GM19351 (cell line): ENCODE measurements around the gene WDR33.
"Not testable (repeated sequence)": the region's sequence is repeated elsewhere in the genome, so short reads cannot be mapped to it uniquely, and the experiment has no call there.

Source experiments
- ATAC-seq: cut with Tn5 transposase; IDR thresholded peaks from one replicate; pipeline ENCODE4 v1.9.1; 2021; ENCODE audit warnings: mild to moderate bottlenecking, moderate library complexity; ENCODE audit not compliant: unreplicated experiment

Gene WDR33

DNA sequence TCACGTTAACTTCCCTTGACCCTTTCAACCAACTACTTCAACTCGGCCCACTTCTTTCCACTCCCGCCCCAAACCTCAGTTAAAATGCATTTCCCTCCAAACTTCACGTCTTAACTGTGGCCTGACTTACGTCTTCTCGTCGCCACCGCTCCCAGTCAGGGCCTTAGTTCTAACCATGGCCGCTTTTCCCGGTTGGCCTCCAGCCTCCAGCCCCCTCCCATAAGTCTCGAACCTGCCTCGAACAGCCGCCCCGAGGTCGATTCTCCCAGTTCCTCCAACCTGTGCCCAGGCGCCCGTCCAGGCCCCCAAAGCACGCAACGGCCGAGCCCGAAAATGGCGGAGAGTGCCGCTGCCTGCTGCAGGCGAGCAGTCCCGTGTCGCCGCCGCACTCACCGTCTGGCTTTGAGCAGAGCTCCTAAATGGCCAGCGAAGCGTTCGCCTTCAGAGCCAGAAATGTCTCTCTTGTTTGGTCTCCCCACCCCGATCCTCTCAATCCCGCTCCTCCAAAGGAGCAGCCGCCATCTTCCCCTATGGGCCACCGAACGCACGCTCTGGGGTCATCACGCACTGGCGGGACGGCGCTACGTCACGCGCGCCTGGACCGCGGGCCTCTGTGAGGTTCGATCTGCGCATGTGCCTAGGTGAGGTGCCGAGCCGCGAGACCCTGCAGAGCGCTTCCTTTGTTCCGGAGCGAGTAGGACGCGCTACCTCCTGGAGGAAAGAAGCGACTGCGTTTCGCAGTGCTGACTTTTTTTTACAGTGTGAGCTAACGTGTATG, at the start of gene WDR33:
Gene WDR33, minus strand, starts transcription at position 553 of the 778 bp plus-strand sequence. CDS start 40,190 bp downstream, outside the sequence.
- peak; percentile 98 for ATAC-seq

- ATAC-seq, result no peak
Measured at GRCh38 chr2:127860130-127860529, 49.2 kb upstream of the WDR33 start.

- ATAC-seq, result no peak
Measured at GRCh38 chr2:127859712-127860085, 48.7 kb upstream of the WDR33 start.

GRCh38 chr2:127857265-127857808, 46.4 kb upstream of the WDR33 start:
- ATAC-seq, result no peak

DNA sequence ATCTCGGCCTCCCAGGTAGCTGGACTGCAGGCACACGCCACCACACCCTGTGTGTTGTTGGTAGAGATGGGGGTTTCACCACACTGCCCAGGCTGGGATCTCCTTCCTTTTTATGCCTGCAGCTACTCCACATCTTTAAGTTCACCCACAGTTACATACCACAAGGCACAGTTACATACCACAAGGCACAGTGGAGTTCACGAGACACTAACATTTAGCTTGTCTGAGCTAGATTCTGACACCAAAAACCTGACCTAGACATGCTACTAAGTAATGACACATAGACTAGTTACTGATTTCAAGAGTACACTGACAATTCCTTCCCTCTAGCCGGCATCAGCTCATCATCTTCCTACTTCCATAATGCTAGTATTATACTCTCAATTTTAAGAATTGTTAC, 42.7 kb upstream of the WDR33 start:
- no peak for ATAC-seq

DNA sequence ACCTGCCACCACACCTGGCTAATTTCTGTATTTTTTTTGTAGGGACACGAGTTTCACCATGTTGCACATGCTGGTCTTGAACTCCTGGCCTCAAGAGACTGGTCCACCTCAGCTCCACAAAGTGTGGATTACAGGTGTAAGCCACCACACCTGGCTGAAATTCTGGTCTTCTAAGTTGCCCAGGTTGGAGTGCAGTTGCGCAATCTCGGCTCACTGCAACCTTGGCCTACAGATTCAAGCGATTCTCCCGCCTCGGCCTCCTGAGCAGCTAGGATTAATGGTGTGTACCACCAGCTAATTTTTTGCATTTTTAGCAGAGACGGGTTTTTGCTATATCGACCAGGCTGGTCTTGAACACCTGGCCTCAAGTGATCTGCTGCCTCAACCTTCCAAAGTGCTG, 41.4 kb upstream of the WDR33 start:
- no peak for ATAC-seq

DNA sequence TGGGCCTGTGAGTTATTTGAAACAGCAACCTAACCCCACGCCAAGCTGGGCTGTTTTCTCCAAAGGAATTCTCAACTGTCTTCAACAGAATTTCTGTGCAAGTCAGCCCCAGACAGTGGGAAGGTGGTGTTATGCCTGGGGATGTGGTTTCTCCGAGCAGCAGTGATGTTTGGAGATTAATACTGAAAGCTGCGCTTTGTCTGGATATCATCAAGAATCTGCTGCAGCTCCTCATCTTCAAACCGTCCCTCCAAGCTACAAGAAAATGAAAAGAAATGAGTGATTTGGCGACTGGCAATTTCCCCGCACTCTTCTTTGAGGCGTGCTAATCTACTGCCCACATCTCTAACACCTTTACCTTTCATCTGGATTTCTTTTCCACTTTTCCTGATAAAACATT, 37.0 kb upstream of the WDR33 start:
- ATAC-seq, result no peak

GRCh38 chr2:127844973-127845372, 34.0 kb upstream of the WDR33 start:
- ATAC-seq, result no peak

DNA sequence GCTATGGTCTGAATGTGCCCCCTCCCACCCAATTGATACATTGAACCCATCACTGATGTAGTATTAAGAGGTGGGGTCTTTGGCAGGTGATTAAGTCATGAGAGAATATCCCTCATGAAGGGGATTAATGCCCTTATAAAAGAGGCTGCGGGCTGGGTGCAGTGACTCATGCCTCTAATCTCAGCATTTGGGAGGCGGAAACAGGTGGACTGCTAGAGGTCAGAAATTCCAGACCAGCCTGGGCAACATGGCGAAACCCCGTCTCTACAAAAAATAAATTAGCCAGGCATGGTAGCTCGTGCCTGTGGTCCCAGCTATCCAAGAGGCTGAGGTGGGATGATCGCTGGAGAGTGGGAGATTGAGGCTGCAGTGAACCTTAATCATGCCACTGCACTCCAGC, 32.7 kb upstream of the WDR33 start:
- ATAC-seq, result no peak

DNA sequence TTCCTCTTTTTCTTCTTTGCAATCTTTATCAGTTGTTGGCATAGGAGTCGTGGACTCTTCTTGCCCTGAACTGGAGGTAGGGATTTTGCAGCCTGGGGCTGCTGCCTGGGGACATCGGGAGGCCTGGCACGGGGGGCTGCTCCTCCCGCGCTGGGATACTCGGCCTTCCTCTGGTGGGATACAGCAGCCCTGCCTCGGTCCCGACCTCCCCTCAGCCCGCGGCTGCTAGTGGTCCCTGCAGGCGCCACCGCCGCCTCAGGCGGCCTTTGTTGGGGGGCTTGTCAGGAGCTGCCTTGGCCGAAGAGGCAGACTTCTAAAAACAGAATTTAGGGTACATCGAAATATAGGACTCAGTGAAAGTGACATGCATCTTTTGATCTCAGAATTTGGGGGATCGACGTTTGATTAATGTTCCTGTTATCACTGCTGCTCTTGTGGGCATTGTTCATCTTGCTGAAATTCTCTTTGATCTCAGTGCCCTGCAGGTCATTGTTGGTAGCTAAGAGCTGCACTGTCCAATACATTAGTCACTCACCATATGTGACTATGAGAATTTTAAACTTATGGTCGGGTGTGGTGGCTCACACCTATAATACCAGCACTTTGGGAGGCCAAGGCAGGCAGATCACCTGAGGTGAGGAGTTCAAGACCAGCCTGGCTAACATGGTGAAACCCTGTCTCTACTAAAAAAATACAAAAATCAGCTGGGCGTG, 30.7 kb upstream of the WDR33 start:
- no peak for ATAC-seq

- no peak for ATAC-seq
Measured at GRCh38 chr2:127840893-127841292, 29.9 kb upstream of the WDR33 start.

GRCh38 chr2:127834951-127835350, 24.0 kb upstream of the WDR33 start:
- no peak for ATAC-seq

- ATAC-seq, result peak; percentile 98
Measured at GRCh38 chr2:127829845-127830246, 18.9 kb upstream of the WDR33 start.

DNA sequence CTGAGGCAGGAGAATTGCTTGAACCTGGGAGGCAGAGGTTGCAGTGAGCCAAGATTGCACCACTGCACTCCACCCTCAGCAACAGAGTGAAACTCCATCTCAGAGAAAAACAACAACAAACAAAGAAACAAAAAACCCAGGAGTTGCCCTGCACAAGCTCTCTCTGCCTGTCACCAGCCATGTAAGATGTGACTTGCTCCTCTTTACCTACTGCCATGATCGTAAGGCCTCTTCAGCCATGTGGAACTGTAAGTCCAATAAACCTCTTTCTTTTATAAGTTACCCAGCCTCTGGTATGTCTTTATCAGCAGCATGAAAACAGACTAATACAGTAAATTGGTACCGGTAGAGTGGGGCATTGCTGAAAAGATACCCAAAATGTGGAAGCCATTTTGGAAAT, 15.7 kb upstream of the WDR33 start:
- not testable (repeated sequence) for ATAC-seq

DNA sequence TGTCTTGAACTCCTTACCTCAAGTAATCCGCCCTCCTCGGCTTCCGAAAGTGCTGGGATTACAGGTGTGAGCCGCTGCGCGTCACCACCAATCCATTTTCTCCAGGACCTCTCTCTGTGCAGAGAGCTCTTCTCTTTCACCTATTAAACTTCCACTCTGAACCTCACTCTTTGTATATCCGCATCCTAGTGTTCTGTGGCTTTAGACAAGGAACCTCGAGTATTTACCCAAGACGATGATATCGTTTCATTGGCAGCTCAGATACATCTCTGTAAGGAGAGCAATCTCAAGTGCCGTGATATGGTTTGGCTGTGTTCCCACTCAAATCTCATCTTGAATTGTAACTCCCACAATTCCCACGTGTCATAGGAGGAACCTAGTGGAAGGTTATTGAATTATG, 15.1 kb upstream of the WDR33 start:
- no peak for ATAC-seq

DNA sequence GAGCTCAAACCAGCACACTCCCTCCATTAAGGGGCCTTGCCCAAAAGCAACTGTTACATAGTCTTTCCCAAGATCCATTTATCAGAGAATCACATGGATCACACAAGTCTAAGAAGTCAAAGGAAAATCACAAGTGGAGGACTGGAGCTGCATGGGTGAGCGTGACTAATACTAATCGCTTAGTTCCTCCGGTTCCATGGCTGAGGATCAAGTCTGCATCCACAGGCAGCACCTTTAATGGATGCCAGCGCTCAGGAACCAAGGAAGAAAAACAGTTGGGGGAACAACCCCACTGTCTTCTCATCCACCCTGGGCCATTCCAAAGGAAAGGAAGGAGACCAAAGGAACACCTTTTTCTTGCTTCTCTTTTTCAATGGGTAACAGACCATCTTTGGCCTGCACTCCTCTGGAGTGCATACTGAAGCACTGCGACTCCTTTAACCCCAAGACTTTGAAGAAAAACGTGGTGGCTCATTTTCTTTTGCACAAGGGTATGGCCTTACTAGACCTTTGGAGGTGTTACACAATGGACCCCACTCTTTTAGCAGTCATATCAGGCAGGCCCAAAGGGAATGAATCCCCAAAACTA, 9.2 kb upstream of the WDR33 start:
- no peak for ATAC-seq

GRCh38 chr2:127818794-127819425, 7.9 kb upstream of the WDR33 start:
- no peak for ATAC-seq

- no peak for ATAC-seq
Measured at GRCh38 chr2:127818241-127818640, 7.3 kb upstream of the WDR33 start.

DNA sequence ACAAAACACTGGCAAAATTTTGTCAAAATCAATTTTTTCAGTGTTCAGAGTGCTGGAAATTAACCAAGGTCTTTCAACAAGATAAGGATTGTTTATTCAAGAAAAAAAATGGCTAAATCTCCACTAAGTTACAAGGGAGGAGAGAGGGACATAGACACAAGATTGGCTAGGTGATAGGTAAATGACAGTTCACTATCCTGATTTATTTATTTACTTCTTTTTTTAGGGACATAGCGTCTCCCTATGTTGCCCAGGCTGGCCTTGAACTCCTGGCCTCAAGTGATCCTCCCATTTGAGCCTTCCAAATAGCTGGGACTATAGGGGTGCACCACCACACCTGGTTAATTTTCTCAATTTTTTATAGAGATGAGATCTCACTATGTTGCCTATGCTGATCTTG, 3.7 kb upstream of the WDR33 start:
- ATAC-seq, result no peak

- not testable (repeated sequence) for ATAC-seq
Measured at GRCh38 chr2:127812441-127812840, 1.5 kb upstream of the WDR33 start.
